Pons (tissue), 1 donor: ENCODE results near the gene CD58.

ENCODE experiments used
- DNase-seq: peaks from one replicate; pipeline ENCODE4 v3.0.0-alpha.2; 2016; ENCODE audit warnings: low spot score

Gene CD58

GRCh38 chr1:116493484-116494352 lies 77.1 kb downstream of the CD58 start:
- DNase-seq = no peak

- DNase-seq = no peak
Measured at GRCh38 chr1:116493036-116493435, 77.8 kb downstream of the CD58 start.

GRCh38 chr1:116492358-116492811 lies 78.4 kb downstream of the CD58 start:
- no peak for DNase-seq

GRCh38 chr1:116491700-116492357 lies 79.0 kb downstream of the CD58 start:
- no peak for DNase-seq

- no peak for DNase-seq
Measured at GRCh38 chr1:116490588-116490987, 80.2 kb downstream of the CD58 start.

GRCh38 chr1:116489231-116489697 lies 81.6 kb downstream of the CD58 start:
- DNase-seq = peak; percentile 90

- DNase-seq = no peak
Measured at GRCh38 chr1:116488071-116488470, 82.8 kb downstream of the CD58 start.

GRCh38 chr1:116487583-116487982 lies 83.2 kb downstream of the CD58 start:
- DNase-seq = no peak

- DNase-seq = no peak
Measured at GRCh38 chr1:116487031-116487430, 83.8 kb downstream of the CD58 start.

- no peak for DNase-seq
Measured at GRCh38 chr1:116486424-116486823, 84.4 kb downstream of the CD58 start.

- no peak for DNase-seq
Measured at GRCh38 chr1:116485976-116486375, 84.8 kb downstream of the CD58 start.

GRCh38 chr1:116485071-116485735 lies 85.6 kb downstream of the CD58 start:
- peak; percentile 95 for DNase-seq

- DNase-seq = no peak
Measured at GRCh38 chr1:116483481-116484309, 87.1 kb downstream of the CD58 start.

GRCh38 chr1:116482490-116482889 lies 88.3 kb downstream of the CD58 start:
- DNase-seq = no peak

- DNase-seq = no peak
Measured at GRCh38 chr1:116481934-116482333, 88.9 kb downstream of the CD58 start.

GRCh38 chr1:116478621-116479020 lies 92.2 kb downstream of the CD58 start:
- DNase-seq = no peak

GRCh38 chr1:116477429-116477828 lies 93.4 kb downstream of the CD58 start:
- no peak for DNase-seq

- DNase-seq = no peak
Measured at GRCh38 chr1:116476321-116476720, 94.5 kb downstream of the CD58 start.

- no peak for DNase-seq
Measured at GRCh38 chr1:116475850-116476218, 95.0 kb downstream of the CD58 start.

- no peak for DNase-seq
Measured at GRCh38 chr1:116474921-116475849, 95.6 kb downstream of the CD58 start.
